ENCODE results near the gene PDE3B. TPM values are rescaled to one million over a fixed set of nuclear protein-coding genes. Genes with fewer than 3 reads are reported as not detected.
"Not testable (repeated sequence)": the region's sequence is repeated elsewhere in the genome, so short reads cannot be mapped to it uniquely, and the experiment has no call there.

The PDE3B gene
- total RNA-seq, 1 donor from 2014 or later: 14.1 TPM

DNA sequence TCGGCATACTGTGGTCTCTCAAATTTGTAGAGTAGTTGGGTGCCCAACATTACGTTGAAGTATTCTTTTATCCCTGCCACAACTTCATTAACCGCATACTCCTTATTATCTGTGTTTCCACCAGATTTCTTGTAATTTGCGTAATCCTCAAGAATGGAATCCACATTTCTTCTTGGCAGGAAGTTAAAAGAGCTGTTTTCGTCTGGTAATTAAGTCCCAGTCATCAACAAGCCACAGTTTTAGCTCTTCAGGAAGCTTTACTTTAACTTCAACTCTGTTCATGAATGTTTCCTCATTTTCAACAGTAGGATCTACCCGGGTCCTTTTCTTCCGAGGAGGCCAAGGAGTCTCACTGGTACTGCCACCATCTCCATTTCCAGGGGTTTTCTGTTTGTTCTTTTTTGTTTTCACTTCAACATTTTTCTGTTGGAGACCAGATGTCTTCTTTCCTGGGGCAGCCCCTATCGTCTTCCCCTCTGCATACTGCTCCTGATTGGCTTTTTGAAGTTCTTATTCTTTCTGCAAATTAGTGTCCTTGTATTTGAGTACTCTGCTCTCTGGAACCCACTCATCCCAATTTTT lies 30.3 kb downstream of the PDE3B start:
- H3K27ac Mint-ChIP-seq (ENCODE audit: unreplicated experiment): no peak overlapping the region
- no peak overlapping the region for H3K4me3 Mint-ChIP-seq (ENCODE audit: unreplicated experiment)
- TF ChIP-seq, protein P1, sequence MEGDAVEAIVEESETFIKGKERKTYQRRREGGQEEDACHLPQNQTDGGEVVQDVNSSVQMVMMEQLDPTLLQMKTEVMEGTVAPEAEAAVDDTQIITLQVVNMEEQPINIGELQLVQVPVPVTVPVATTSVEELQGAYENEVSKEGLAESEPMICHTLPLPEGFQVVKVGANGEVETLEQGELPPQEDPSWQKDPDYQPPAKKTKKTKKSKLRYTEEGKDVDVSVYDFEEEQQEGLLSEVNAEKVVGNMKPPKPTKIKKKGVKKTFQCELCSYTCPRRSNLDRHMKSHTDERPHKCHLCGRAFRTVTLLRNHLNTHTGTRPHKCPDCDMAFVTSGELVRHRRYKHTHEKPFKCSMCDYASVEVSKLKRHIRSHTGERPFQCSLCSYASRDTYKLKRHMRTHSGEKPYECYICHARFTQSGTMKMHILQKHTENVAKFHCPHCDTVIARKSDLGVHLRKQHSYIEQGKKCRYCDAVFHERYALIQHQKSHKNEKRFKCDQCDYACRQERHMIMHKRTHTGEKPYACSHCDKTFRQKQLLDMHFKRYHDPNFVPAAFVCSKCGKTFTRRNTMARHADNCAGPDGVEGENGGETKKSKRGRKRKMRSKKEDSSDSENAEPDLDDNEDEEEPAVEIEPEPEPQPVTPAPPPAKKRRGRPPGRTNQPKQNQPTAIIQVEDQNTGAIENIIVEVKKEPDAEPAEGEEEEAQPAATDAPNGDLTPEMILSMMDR (IDR thresholded peaks at IDR 0.05; ENCODE audit: partially characterized antibody, unreplicated experiment): no peak
- peaks cover 2% of the 10 kb centered on the region for H3K4me1 Mint-ChIP-seq (ENCODE audit: low read depth, unreplicated experiment)
- H3K27me3 Mint-ChIP-seq (ENCODE audit: unreplicated experiment): no peaks in the 10 kb centered on the region
- no peaks in the 10 kb centered on the region for H3K36me3 Mint-ChIP-seq (ENCODE audit: unreplicated experiment)
- H3K9me3 Mint-ChIP-seq (ENCODE audit: unreplicated experiment): no peaks in the 10 kb centered on the region
- DNase-seq: no peak

GRCh38 chr11:14676068-14676467 lies 32.5 kb downstream of the PDE3B start:
- peaks cover 6% of the 10 kb centered on the region for H3K36me3 Mint-ChIP-seq (ENCODE audit: unreplicated experiment)
- H3K9me3 Mint-ChIP-seq (ENCODE audit: unreplicated experiment): no peaks in the 10 kb centered on the region
- TF ChIP-seq, protein P1 (IDR thresholded peaks at IDR 0.05; ENCODE audit: partially characterized antibody, unreplicated experiment): no peak
- H3K27me3 Mint-ChIP-seq (ENCODE audit: unreplicated experiment): peaks cover 3% of the 10 kb centered on the region
- H3K27ac Mint-ChIP-seq (ENCODE audit: unreplicated experiment): no peak overlapping the region
- no peak overlapping the region for H3K4me3 Mint-ChIP-seq (ENCODE audit: unreplicated experiment)
- DNase-seq: no peak
- peaks cover 2% of the 10 kb centered on the region for H3K4me1 Mint-ChIP-seq (ENCODE audit: low read depth, unreplicated experiment)

DNA sequence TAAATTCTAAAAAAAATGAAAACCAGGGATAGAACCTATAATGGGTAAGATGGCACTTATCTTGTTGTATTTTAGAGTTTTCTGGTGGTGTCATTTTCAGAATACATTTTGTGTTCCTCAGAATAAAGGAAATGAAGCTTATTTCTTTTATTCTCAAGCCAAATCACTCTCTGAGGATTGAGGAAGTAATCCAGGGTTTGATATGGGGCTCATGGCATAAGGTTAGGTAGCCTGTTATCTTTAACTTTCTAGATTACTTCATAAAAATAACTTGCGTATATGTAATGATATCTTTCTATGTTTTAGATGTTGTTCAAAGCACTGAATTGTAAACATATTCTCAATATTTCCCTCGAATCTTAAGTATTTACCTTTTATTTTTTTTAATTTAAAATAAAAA lies 33.5 kb downstream of the PDE3B start:
- TF ChIP-seq, protein P1 (IDR thresholded peaks at IDR 0.05; ENCODE audit: partially characterized antibody, unreplicated experiment): no peak
- no peak overlapping the region for H3K27ac Mint-ChIP-seq (ENCODE audit: unreplicated experiment)

DNA sequence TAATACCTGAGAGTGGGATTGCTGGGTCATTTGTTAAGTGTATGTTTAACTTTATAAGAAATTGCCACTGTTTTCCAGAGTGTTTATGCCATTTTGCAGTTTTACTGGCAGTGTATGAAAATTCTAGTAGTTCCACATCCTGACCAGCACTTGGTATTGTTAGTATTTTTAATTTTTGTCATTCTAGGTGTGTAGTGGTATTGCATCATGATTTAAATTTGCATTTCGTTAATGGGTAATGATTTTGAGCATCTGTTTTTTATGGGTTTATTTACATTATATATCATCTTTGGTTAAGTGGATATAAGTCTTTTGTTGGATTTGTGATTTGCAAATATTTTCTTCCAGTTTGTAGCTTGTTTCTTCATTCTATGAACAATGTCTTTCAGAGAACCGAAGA lies 34.7 kb downstream of the PDE3B start:
- Mint-ChIP-seq H3K27me3 (ENCODE audit: unreplicated experiment) (peaks cover 6% of the 10 kb centered on the region), H3K4me1 (ENCODE audit: low read depth, unreplicated experiment) (peaks cover 2% of the 10 kb centered on the region), H3K36me3 (ENCODE audit: unreplicated experiment) (peaks cover 6% of the 10 kb centered on the region)

More for the DNA sequence above, 33.5 kb downstream of the PDE3B start:
- no peak for DNase-seq
- H3K9me3 Mint-ChIP-seq (ENCODE audit: unreplicated experiment): no peaks in the 10 kb centered on the region
- peaks cover 2% of the 10 kb centered on the region for H3K4me1 Mint-ChIP-seq (ENCODE audit: low read depth, unreplicated experiment)
- no peak overlapping the region for H3K4me3 Mint-ChIP-seq (ENCODE audit: unreplicated experiment)
- H3K27me3 Mint-ChIP-seq (ENCODE audit: unreplicated experiment): peaks cover 5% of the 10 kb centered on the region
- peaks cover 6% of the 10 kb centered on the region for H3K36me3 Mint-ChIP-seq (ENCODE audit: unreplicated experiment)

DNA sequence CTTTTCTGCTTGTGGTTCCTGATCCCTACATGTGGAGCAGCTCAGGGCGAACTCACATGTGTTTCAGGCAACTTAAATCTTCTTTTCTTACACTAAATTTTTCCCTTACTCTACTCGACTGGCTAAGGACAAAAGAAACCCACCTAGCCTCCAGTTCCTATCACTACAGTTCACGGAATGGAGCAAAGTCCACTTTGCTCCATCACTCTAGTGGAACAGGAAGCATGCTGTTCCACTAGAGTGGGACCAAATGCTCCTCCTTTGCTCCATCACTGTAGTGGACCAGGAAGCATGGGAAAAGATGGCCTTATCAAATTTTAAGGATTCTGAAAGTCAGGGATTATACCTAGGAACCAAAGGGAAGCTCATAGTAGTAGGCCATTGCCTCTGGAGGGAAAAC lies 36.1 kb downstream of the PDE3B start:
- H3K36me3 Mint-ChIP-seq (ENCODE audit: unreplicated experiment): peaks cover 6% of the 10 kb centered on the region
- DNase-seq: no peak
- H3K27ac Mint-ChIP-seq (ENCODE audit: unreplicated experiment): no peak overlapping the region
- no peaks in the 10 kb centered on the region for H3K4me1 Mint-ChIP-seq (ENCODE audit: low read depth, unreplicated experiment)
- TF ChIP-seq, protein P1 (IDR thresholded peaks at IDR 0.05; ENCODE audit: partially characterized antibody, unreplicated experiment): no peak
- H3K9me3 Mint-ChIP-seq (ENCODE audit: unreplicated experiment): no peaks in the 10 kb centered on the region
- no peak overlapping the region for H3K4me3 Mint-ChIP-seq (ENCODE audit: unreplicated experiment)
- peaks cover 6% of the 10 kb centered on the region for H3K27me3 Mint-ChIP-seq (ENCODE audit: unreplicated experiment)

More for the DNA sequence above, 34.7 kb downstream of the PDE3B start:
- TF ChIP-seq, protein P1 (IDR thresholded peaks at IDR 0.05; ENCODE audit: partially characterized antibody, unreplicated experiment): no peak
- no peak overlapping the region for H3K4me3 Mint-ChIP-seq (ENCODE audit: unreplicated experiment)
- no peak overlapping the region for H3K27ac Mint-ChIP-seq (ENCODE audit: unreplicated experiment)
- DNase-seq: no peak
- H3K9me3 Mint-ChIP-seq (ENCODE audit: unreplicated experiment): no peaks in the 10 kb centered on the region

GRCh38 chr11:14684234-14684915 lies 40.8 kb downstream of the PDE3B start:
- not testable (repeated sequence) for H3K9me3 Mint-ChIP-seq (ENCODE audit: unreplicated experiment); H3K27ac Mint-ChIP-seq (ENCODE audit: unreplicated experiment); H3K4me1 Mint-ChIP-seq (ENCODE audit: low read depth, unreplicated experiment); H3K36me3 Mint-ChIP-seq (ENCODE audit: unreplicated experiment); H3K4me3 Mint-ChIP-seq (ENCODE audit: unreplicated experiment); H3K27me3 Mint-ChIP-seq (ENCODE audit: unreplicated experiment); DNase-seq
